Measurements from ENCODE around the gene PFKFB1.

The PFKFB1 gene

GRCh38 chrX:54933150-54933826, 60.7 kb downstream of the PFKFB1 start:
- no peak overlapping the region for H3K14ac ChIP-seq (ENCODE audit: low read length in 2 of 2)
- H2BK120ac ChIP-seq (ENCODE audit: low read depth, low read length): no peak overlapping the region
- no peak for DNase-seq
- H3K9me3 ChIP-seq (ENCODE audit: control insufficient read depth, low read length): peaks cover 5% of the 10 kb centered on the region
- H3K79me1 ChIP-seq (replicated peaks; ENCODE audit: low read length, poor library complexity, severe bottlenecking): peaks cover 9% of the 10 kb centered on the region
- no peak overlapping the region for H2BK12ac ChIP-seq (ENCODE audit: low read length in 2 of 2)
- H3K18ac ChIP-seq (ENCODE audit: low read depth in 1 of 2, low read length in 2 of 2): no peak overlapping the region
- no peak overlapping the region for H3K27ac ChIP-seq (ENCODE audit: low read length, poor library complexity, severe bottlenecking)
- peaks cover 0 to 16% of the 10 kb centered on the region in 2 experiments for H3K27me3 ChIP-seq (ENCODE audit: control insufficient read depth in 1 of 2, insufficient read depth in 1 of 2, low read length in 2 of 2)
- no peak overlapping the region for H3K9ac ChIP-seq (ENCODE audit: low read length)
- H3K23ac ChIP-seq (ENCODE audit: low read length in 2 of 2): no peak overlapping the region
- peaks cover 21 to 39% of the 10 kb centered on the region in 2 experiments for H3K36me3 ChIP-seq (ENCODE audit: control insufficient read depth in 1 of 2, insufficient read depth in 2 of 2, low read depth in 1 of 2, low read length in 2 of 2)
- no peak overlapping the region for H2AFZ ChIP-seq (ENCODE audit: low read depth, low read length)
- H3K4me1 ChIP-seq (ENCODE audit: control insufficient read depth, insufficient read depth, low read depth, low read length): no peaks in the 10 kb centered on the region
- H4K8ac ChIP-seq (ENCODE audit: low read length): no peak overlapping the region
- H3K4me3 ChIP-seq (ENCODE audit: insufficient read depth in 1 of 2, low read depth in 1 of 2, low read length in 2 of 2): no peak overlapping the region
- H2AK5ac ChIP-seq (ENCODE audit: low read length, severe bottlenecking): no peak overlapping the region
- no peak overlapping the region for H3K4me2 ChIP-seq (ENCODE audit: low read length, poor library complexity, severe bottlenecking)
- H2BK5ac ChIP-seq (ENCODE audit: low read depth, low read length, poor library complexity, severe bottlenecking): no peak overlapping the region
- H3K4ac ChIP-seq (ENCODE audit: low read depth in 1 of 2, low read length in 2 of 2): no peak overlapping the region
- 95% methylated on average over 7 of the region's 10 CpGs for WGBS
- H2BK15ac ChIP-seq (ENCODE audit: low read depth, poor library complexity, severe bottlenecking): no peak overlapping the region
- H4K91ac ChIP-seq (ENCODE audit: low read length): no peak overlapping the region

DNA sequence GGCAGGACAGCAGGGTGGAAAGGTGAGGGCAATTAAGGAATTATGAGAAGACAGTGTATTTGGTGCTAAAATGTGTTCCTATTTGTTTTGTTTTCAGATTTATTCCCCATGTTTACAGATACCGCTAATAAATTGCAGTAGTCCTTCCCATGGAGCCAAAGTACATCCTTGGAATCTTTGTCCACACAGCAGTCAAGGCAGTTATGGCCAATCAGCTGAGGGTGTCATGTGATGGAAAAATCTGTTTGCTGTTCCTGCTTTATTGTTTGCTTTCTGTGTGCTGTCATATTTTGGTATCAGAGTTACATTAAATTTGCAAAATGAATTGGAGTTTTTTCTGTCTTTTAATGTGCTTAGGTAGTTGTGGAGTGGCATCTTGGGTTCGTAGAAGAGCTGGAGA, 62.9 kb downstream of the PFKFB1 start:
- H3K9me3 ChIP-seq (ENCODE audit: control insufficient read depth, low read length): peaks cover 10% of the 10 kb centered on the region
- H4K91ac ChIP-seq (ENCODE audit: low read length): no peak overlapping the region
- H3K4me1 ChIP-seq (ENCODE audit: control insufficient read depth, insufficient read depth, low read depth, low read length): no peaks in the 10 kb centered on the region
- H3K27me3 ChIP-seq (ENCODE audit: control insufficient read depth in 1 of 2, insufficient read depth in 1 of 2, low read length in 2 of 2): peaks cover 0 to 9% of the 10 kb centered on the region in 2 experiments
- H3K4ac ChIP-seq (ENCODE audit: low read depth in 1 of 2, low read length in 2 of 2): no peak overlapping the region
- H2BK12ac ChIP-seq (ENCODE audit: low read length in 2 of 2): no peak overlapping the region
- WGBS: 95% methylated on average over 2 of the region's 2 CpGs
- no peak overlapping the region for H3K18ac ChIP-seq (ENCODE audit: low read depth in 1 of 2, low read length in 2 of 2)
- no peak overlapping the region for H3K14ac ChIP-seq (ENCODE audit: low read length in 2 of 2)
- no peak for DNase-seq
- H2BK120ac ChIP-seq (ENCODE audit: low read depth, low read length): no peak overlapping the region
- H2AFZ ChIP-seq (ENCODE audit: low read depth, low read length): no peak overlapping the region
- H2BK5ac ChIP-seq (ENCODE audit: low read depth, low read length, poor library complexity, severe bottlenecking): no peak overlapping the region
- no peak overlapping the region for H3K9ac ChIP-seq (ENCODE audit: low read length)
- no peak overlapping the region for H3K4me3 ChIP-seq (ENCODE audit: insufficient read depth in 1 of 2, low read depth in 1 of 2, low read length in 2 of 2)
- H3K79me1 ChIP-seq (replicated peaks; ENCODE audit: low read length, poor library complexity, severe bottlenecking): peaks cover 12% of the 10 kb centered on the region
- no peak overlapping the region for H3K4me2 ChIP-seq (ENCODE audit: low read length, poor library complexity, severe bottlenecking)
- peaks cover 31 to 55% of the 10 kb centered on the region in 2 experiments for H3K36me3 ChIP-seq (ENCODE audit: control insufficient read depth in 1 of 2, insufficient read depth in 2 of 2, low read depth in 1 of 2, low read length in 2 of 2)
- H3K27ac ChIP-seq (ENCODE audit: low read length, poor library complexity, severe bottlenecking): no peak overlapping the region
- H3K23ac ChIP-seq (ENCODE audit: low read length in 2 of 2): no peak overlapping the region
- no peak overlapping the region for H2AK5ac ChIP-seq (ENCODE audit: low read length, severe bottlenecking)
- no peak overlapping the region for H2BK15ac ChIP-seq (ENCODE audit: low read depth, poor library complexity, severe bottlenecking)
- H4K8ac ChIP-seq (ENCODE audit: low read length): no peak overlapping the region

GRCh38 chrX:54930291-54931049, 63.5 kb downstream of the PFKFB1 start:
- no peak overlapping the region for H3K18ac ChIP-seq (ENCODE audit: low read depth in 1 of 2, low read length in 2 of 2)
- H4K8ac ChIP-seq (ENCODE audit: low read length): no peak overlapping the region
- 96% methylated on average over 17 of the region's 17 CpGs for WGBS
- no peak overlapping the region for H2AK5ac ChIP-seq (ENCODE audit: low read length, severe bottlenecking)
- H3K4me3 ChIP-seq (ENCODE audit: insufficient read depth in 1 of 2, low read depth in 1 of 2, low read length in 2 of 2): no peak overlapping the region
- H3K4me1 ChIP-seq (ENCODE audit: control insufficient read depth, insufficient read depth, low read depth, low read length): no peaks in the 10 kb centered on the region
- no peak for DNase-seq
- no peak overlapping the region for H2BK12ac ChIP-seq (ENCODE audit: low read length in 2 of 2)
- peaks cover 0 to 9% of the 10 kb centered on the region in 2 experiments for H3K27me3 ChIP-seq (ENCODE audit: control insufficient read depth in 1 of 2, insufficient read depth in 1 of 2, low read length in 2 of 2)
- H4K91ac ChIP-seq (ENCODE audit: low read length): no peak overlapping the region
- no peak overlapping the region for H3K14ac ChIP-seq (ENCODE audit: low read length in 2 of 2)
- no peak overlapping the region for H3K27ac ChIP-seq (ENCODE audit: low read length, poor library complexity, severe bottlenecking)
- H3K36me3 ChIP-seq (ENCODE audit: control insufficient read depth in 1 of 2, insufficient read depth in 2 of 2, low read depth in 1 of 2, low read length in 2 of 2): peaks cover 34 to 60% of the 10 kb centered on the region in 2 experiments
- H3K23ac ChIP-seq (ENCODE audit: low read length in 2 of 2): no peak overlapping the region
- no peak overlapping the region for H2BK15ac ChIP-seq (ENCODE audit: low read depth, poor library complexity, severe bottlenecking)
- no peak overlapping the region for H3K4ac ChIP-seq (ENCODE audit: low read depth in 1 of 2, low read length in 2 of 2)
- H3K4me2 ChIP-seq (ENCODE audit: low read length, poor library complexity, severe bottlenecking): no peak overlapping the region
- H2BK5ac ChIP-seq (ENCODE audit: low read depth, low read length, poor library complexity, severe bottlenecking): no peak overlapping the region
- H2AFZ ChIP-seq (ENCODE audit: low read depth, low read length): no peak overlapping the region
- no peak overlapping the region for H3K9ac ChIP-seq (ENCODE audit: low read length)
- H3K9me3 ChIP-seq (ENCODE audit: control insufficient read depth, low read length): peaks cover 10% of the 10 kb centered on the region
- peaks cover 13% of the 10 kb centered on the region for H3K79me1 ChIP-seq (replicated peaks; ENCODE audit: low read length, poor library complexity, severe bottlenecking)
- H2BK120ac ChIP-seq (ENCODE audit: low read depth, low read length): no peak overlapping the region

- H3K18ac ChIP-seq (ENCODE audit: low read depth in 1 of 2, low read length in 2 of 2): no peak overlapping the region
- no peak overlapping the region for H2BK120ac ChIP-seq (ENCODE audit: low read depth, low read length)
Observed at GRCh38 chrX:54928876-54929275, 65.1 kb downstream of the PFKFB1 start.

More at GRCh38 chrX:54928876-54929275, 65.1 kb downstream of the PFKFB1 start:
- Histone ChIP-seq H3K14ac (ENCODE audit: low read length in 2 of 2) (no peak overlapping the region), H3K4me3 (ENCODE audit: insufficient read depth in 1 of 2, low read depth in 1 of 2, low read length in 2 of 2) (no peak overlapping the region), H3K9me3 (ENCODE audit: control insufficient read depth, low read length) (peaks cover 10% of the 10 kb centered on the region), H2BK12ac (ENCODE audit: low read length in 2 of 2) (no peak overlapping the region), H3K27ac (ENCODE audit: low read length, poor library complexity, severe bottlenecking) (no peak overlapping the region), H4K8ac (ENCODE audit: low read length) (no peak overlapping the region), H2BK5ac (ENCODE audit: low read depth, low read length, poor library complexity, severe bottlenecking) (no peak overlapping the region), H2AK5ac (ENCODE audit: low read length, severe bottlenecking) (no peak overlapping the region), H3K4ac (ENCODE audit: low read depth in 1 of 2, low read length in 2 of 2) (no peak overlapping the region), H3K4me2 (ENCODE audit: low read length, poor library complexity, severe bottlenecking) (no peak overlapping the region), H2AFZ (ENCODE audit: low read depth, low read length) (no peak overlapping the region), H4K91ac (ENCODE audit: low read length) (no peak overlapping the region), H3K9ac (ENCODE audit: low read length) (no peak overlapping the region), H3K79me1 (replicated peaks; ENCODE audit: low read length, poor library complexity, severe bottlenecking) (peaks cover 20% of the 10 kb centered on the region), H2BK15ac (ENCODE audit: low read depth, poor library complexity, severe bottlenecking) (no peak overlapping the region), H3K4me1 (ENCODE audit: control insufficient read depth, insufficient read depth, low read depth, low read length) (no peaks in the 10 kb centered on the region), H3K27me3 (ENCODE audit: control insufficient read depth in 1 of 2, insufficient read depth in 1 of 2, low read length in 2 of 2) (peaks cover 0 to 8% of the 10 kb centered on the region in 2 experiments), H3K36me3 (ENCODE audit: control insufficient read depth in 1 of 2, insufficient read depth in 2 of 2, low read depth in 1 of 2, low read length in 2 of 2) (peaks cover 47 to 71% of the 10 kb centered on the region in 2 experiments), H3K23ac (ENCODE audit: low read length in 2 of 2) (no peak overlapping the region)
- 100% methylated on average over 3 of the region's 3 CpGs for WGBS
- no peak for DNase-seq

Data from mesenchymal stem cell (in vitro differentiated cells and primary cell).